NOMO-1 treated with DMSO at 0.1 percent for 48 hours (cell line): Measurements from ENCODE around the gene SLX4IP.

Experiments used
- DNase-seq: peaks from one replicate; lab custom pipeline; 2025; ENCODE audit not compliant: unreplicated experiment; lab: John Stamatoyannopoulos, UW

The SLX4IP gene

GRCh38 chr20:10625641-10626040 is 190.5 kb downstream of the SLX4IP start:
- no peak for DNase-seq

- DNase-seq: no peak
Observed at GRCh38 chr20:10626896-10627295, 191.8 kb downstream of the SLX4IP start.

GRCh38 chr20:10629946-10630650 is 195.0 kb downstream of the SLX4IP start:
- no peak for DNase-seq

- no peak for DNase-seq
Observed at GRCh38 chr20:10631126-10631525, 196.0 kb downstream of the SLX4IP start.

- DNase-seq: no peak
Observed at GRCh38 chr20:10632721-10633509, 197.8 kb downstream of the SLX4IP start.

GRCh38 chr20:10633718-10634117 is 198.6 kb downstream of the SLX4IP start:
- DNase-seq: no peak

GRCh38 chr20:10634211-10634610 is 199.1 kb downstream of the SLX4IP start:
- no peak for DNase-seq

GRCh38 chr20:10634683-10635411 is 199.7 kb downstream of the SLX4IP start:
- peak; percentile 42 for DNase-seq

GRCh38 chr20:10635476-10636208 is 200.5 kb downstream of the SLX4IP start:
- peak; percentile 4 for DNase-seq

- no peak for DNase-seq
Observed at GRCh38 chr20:10636326-10636818, 201.3 kb downstream of the SLX4IP start.

- no peak for DNase-seq
Observed at GRCh38 chr20:10637031-10637559, 202.0 kb downstream of the SLX4IP start.

- DNase-seq: no peak
Observed at GRCh38 chr20:10637563-10637962, 202.5 kb downstream of the SLX4IP start.

GRCh38 chr20:10639077-10639736 is 204.1 kb downstream of the SLX4IP start:
- DNase-seq: no peak

GRCh38 chr20:10639737-10640556 is 204.8 kb downstream of the SLX4IP start:
- no peak for DNase-seq

GRCh38 chr20:10640897-10641296 is 205.8 kb downstream of the SLX4IP start:
- no peak for DNase-seq

GRCh38 chr20:10641467-10641866 is 206.4 kb downstream of the SLX4IP start:
- DNase-seq: no peak

GRCh38 chr20:10641893-10642292 is 206.8 kb downstream of the SLX4IP start:
- no peak for DNase-seq

GRCh38 chr20:10642856-10643559 is 207.9 kb downstream of the SLX4IP start:
- DNase-seq: no peak

- DNase-seq: no peak
Observed at GRCh38 chr20:10643560-10643873, 208.4 kb downstream of the SLX4IP start.
